Osteocyte (in vitro differentiated cells): ENCODE measurements around the gene HYKK. TPM values are rescaled to one million over a fixed set of nuclear protein-coding genes. Genes with fewer than 3 reads are reported as not detected.
A peak's percentile ranks its signal among the peaks of the same experiment; 100 is the strongest.

Source experiments
- DNase-seq: peaks from one replicate; pipeline ENCODE4 v3.0.0; 2021; ENCODE audit warnings: mixed read lengths; ENCODE audit not compliant: unreplicated experiment; ENCODE audit errors: extremely low spot score
- H3K27ac Mint-ChIP-seq: one replicate; pipeline ENCODE4 v1.8.0; 2021; ENCODE audit warnings: mild to moderate bottlenecking, mixed read lengths; ENCODE audit not compliant: unreplicated experiment
- H3K27me3 Mint-ChIP-seq: one replicate; pipeline ENCODE4 v1.8.0; 2021; ENCODE audit warnings: mixed read lengths; ENCODE audit not compliant: unreplicated experiment
- H3K36me3 Mint-ChIP-seq: one replicate; pipeline ENCODE4 v1.8.0; 2021; ENCODE audit warnings: mixed read lengths; ENCODE audit not compliant: unreplicated experiment
- H3K4me1 Mint-ChIP-seq: one replicate; pipeline ENCODE4 v1.8.0; 2021; ENCODE audit warnings: mixed read lengths; ENCODE audit not compliant: unreplicated experiment
- H3K4me3 Mint-ChIP-seq: one replicate; pipeline ENCODE4 v1.8.0; 2021; ENCODE audit warnings: mild to moderate bottlenecking, moderate library complexity, mixed read lengths; ENCODE audit not compliant: unreplicated experiment
- H3K9me3 Mint-ChIP-seq: one replicate; pipeline ENCODE4 v1.8.0; 2021; ENCODE audit warnings: mixed read lengths; ENCODE audit not compliant: unreplicated experiment
- long read RNA-seq: library from polyadenylated mRNA; unstranded; transcript quantifications from one replicate; pipeline ENCODE4 v2.0.0, GENCODE V29; 2021
- total RNA-seq: library from RNA; stranded (reverse); gene quantifications from 2 replicates; pipeline ENCODE4 v1.2.1, GENCODE V29; 2021
- TF ChIP-seq, protein P1 (sequence below): fragments of 200-600 bp; sonication (generic); IDR thresholded peaks from 2 replicates; pipeline ENCODE4 v1.5.0; 2021; ENCODE audit warnings: antibody characterized with exemption, mild to moderate bottlenecking, moderate library complexity

The HYKK gene, protein sequence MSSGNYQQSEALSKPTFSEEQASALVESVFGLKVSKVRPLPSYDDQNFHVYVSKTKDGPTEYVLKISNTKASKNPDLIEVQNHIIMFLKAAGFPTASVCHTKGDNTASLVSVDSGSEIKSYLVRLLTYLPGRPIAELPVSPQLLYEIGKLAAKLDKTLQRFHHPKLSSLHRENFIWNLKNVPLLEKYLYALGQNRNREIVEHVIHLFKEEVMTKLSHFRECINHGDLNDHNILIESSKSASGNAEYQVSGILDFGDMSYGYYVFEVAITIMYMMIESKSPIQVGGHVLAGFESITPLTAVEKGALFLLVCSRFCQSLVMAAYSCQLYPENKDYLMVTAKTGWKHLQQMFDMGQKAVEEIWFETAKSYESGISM
- total RNA-seq = 3.1 and 3.4 TPM in 2 replicates
- long read RNA-seq, partial matches to known transcripts = 0 of 5 reads
- long read RNA-seq, other reads (novel, unspliced or antisense) = 3 of 5 reads

DNA sequence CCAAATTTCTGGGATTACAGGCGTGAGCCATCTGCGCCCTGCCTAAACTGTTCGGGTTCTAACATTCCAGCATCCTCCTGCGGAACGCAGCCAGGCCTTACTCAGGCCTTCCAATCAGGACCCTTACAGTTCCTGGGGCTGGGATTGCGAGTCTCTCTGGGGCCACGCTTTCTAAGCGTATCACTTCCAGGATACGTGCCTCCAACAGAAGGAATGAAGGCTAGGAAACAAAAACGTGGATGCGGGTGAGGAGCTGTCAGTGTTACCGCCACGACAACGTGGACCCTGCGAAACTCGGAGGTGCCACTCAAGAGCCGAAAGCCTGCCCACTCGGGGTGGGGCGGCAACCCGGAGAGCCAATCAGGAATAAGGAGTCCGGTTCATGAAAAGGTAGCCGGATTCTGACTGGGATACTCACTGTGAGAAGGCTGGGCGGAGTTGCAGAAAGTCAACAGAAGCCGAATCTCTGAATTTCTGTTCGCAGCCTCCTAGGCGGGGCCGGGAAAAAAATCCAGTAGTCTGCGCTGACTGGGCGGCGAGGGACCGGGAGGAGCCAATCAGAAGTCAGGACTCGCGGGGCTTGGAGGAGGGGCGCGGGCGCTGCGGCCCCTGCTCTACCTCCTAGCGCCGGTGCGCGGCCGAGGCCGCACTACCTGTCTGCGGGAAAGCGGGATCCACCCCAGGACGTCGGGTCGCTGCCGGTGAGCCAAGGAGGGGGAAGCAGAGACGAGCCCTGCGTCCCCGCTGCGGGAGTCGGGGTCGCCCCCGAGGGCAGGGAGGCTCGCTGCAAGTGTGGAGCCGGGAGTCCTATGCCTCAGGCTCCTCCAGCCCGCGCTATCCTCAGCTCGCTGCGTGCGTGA lies at the start of gene HYKK:
HYKK (plus strand) TSS at position 607 of the 860 bp plus-strand sequence. CDS start 5,512 bp downstream, outside the sequence.
- Mint-ChIP-seq H3K4me3 (peak within 1 kb of the TSS; percentile 84), H3K27ac (peak within 1 kb of the TSS; percentile 92), H3K27me3 (no peaks in the 10 kb centered on the region), H3K4me1 (peaks cover 15% of the 10 kb centered on the region), H3K36me3 (peaks cover under 1% of the 10 kb centered on the region), H3K9me3 (no peaks in the 10 kb centered on the region)
- TF ChIP-seq, protein P1, sequence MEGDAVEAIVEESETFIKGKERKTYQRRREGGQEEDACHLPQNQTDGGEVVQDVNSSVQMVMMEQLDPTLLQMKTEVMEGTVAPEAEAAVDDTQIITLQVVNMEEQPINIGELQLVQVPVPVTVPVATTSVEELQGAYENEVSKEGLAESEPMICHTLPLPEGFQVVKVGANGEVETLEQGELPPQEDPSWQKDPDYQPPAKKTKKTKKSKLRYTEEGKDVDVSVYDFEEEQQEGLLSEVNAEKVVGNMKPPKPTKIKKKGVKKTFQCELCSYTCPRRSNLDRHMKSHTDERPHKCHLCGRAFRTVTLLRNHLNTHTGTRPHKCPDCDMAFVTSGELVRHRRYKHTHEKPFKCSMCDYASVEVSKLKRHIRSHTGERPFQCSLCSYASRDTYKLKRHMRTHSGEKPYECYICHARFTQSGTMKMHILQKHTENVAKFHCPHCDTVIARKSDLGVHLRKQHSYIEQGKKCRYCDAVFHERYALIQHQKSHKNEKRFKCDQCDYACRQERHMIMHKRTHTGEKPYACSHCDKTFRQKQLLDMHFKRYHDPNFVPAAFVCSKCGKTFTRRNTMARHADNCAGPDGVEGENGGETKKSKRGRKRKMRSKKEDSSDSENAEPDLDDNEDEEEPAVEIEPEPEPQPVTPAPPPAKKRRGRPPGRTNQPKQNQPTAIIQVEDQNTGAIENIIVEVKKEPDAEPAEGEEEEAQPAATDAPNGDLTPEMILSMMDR = no peak
- DNase-seq = peak; percentile 97

- Mint-ChIP-seq H3K27me3 (no peaks in the 10 kb centered on the region), H3K36me3 (peaks cover 23% of the 10 kb centered on the region), H3K4me3 (no peak overlapping the region), H3K9me3 (no peaks in the 10 kb centered on the region), H3K27ac (peak overlapping the region; percentile 11), H3K4me1 (peaks cover 43% of the 10 kb centered on the region)
- DNase-seq = no peak
- TF ChIP-seq, protein P1 = no peak
Measured at GRCh38 chr15:78460737-78461136, 46.6 kb upstream of the HYKK start.

GRCh38 chr15:78461171-78461888 lies 46.0 kb upstream of the HYKK start:
- H3K9me3 Mint-ChIP-seq = no peaks in the 10 kb centered on the region
- H3K27me3 Mint-ChIP-seq = no peaks in the 10 kb centered on the region
- TF ChIP-seq, protein P1 = no peak
- DNase-seq = no peak
- peaks cover 37% of the 10 kb centered on the region for H3K4me1 Mint-ChIP-seq
- peak overlapping the region; percentile 32 for H3K27ac Mint-ChIP-seq
- H3K36me3 Mint-ChIP-seq = peaks cover 24% of the 10 kb centered on the region
- H3K4me3 Mint-ChIP-seq = no peak overlapping the region

GRCh38 chr15:78469031-78469430 lies 38.3 kb upstream of the HYKK start:
- H3K4me3 Mint-ChIP-seq = no peak overlapping the region
- DNase-seq = no peak
- no peaks in the 10 kb centered on the region for H3K9me3 Mint-ChIP-seq
- H3K27ac Mint-ChIP-seq = no peak overlapping the region
- peaks cover 48% of the 10 kb centered on the region for H3K36me3 Mint-ChIP-seq
- peaks cover 2% of the 10 kb centered on the region for H3K4me1 Mint-ChIP-seq
- TF ChIP-seq, protein P1 = no peak
- H3K27me3 Mint-ChIP-seq = no peaks in the 10 kb centered on the region
